Osteocyte (in vitro differentiated cells): Measurements from ENCODE around the gene SRXN1. TPM values are rescaled to one million over a fixed set of nuclear protein-coding genes. Genes with fewer than 3 reads are reported as not detected.

Source experiments
- DNase-seq: peaks from one replicate; pipeline ENCODE4 v3.0.0; 2021; ENCODE audit warnings: mixed read lengths; ENCODE audit not compliant: unreplicated experiment; ENCODE audit errors: extremely low spot score
- H3K27ac Mint-ChIP-seq: one replicate; pipeline ENCODE4 v1.8.0; 2021; ENCODE audit warnings: mild to moderate bottlenecking, mixed read lengths; ENCODE audit not compliant: unreplicated experiment
- H3K27me3 Mint-ChIP-seq: one replicate; pipeline ENCODE4 v1.8.0; 2021; ENCODE audit warnings: mixed read lengths; ENCODE audit not compliant: unreplicated experiment
- H3K36me3 Mint-ChIP-seq: one replicate; pipeline ENCODE4 v1.8.0; 2021; ENCODE audit warnings: mixed read lengths; ENCODE audit not compliant: unreplicated experiment
- H3K4me1 Mint-ChIP-seq: one replicate; pipeline ENCODE4 v1.8.0; 2021; ENCODE audit warnings: mixed read lengths; ENCODE audit not compliant: unreplicated experiment
- H3K4me3 Mint-ChIP-seq: one replicate; pipeline ENCODE4 v1.8.0; 2021; ENCODE audit warnings: mild to moderate bottlenecking, moderate library complexity, mixed read lengths; ENCODE audit not compliant: unreplicated experiment
- H3K9me3 Mint-ChIP-seq: one replicate; pipeline ENCODE4 v1.8.0; 2021; ENCODE audit warnings: mixed read lengths; ENCODE audit not compliant: unreplicated experiment
- total RNA-seq: library from RNA; stranded (reverse); gene quantifications from 2 replicates; pipeline ENCODE4 v1.2.1, GENCODE V29; 2021
- TF ChIP-seq, protein P1 (sequence below): fragments of 200-600 bp; sonication (generic); IDR thresholded peaks from 2 replicates; pipeline ENCODE4 v1.5.0; 2021; ENCODE audit warnings: antibody characterized with exemption, mild to moderate bottlenecking, moderate library complexity

SRXN1 gene
- total RNA-seq, 1 donor from 2014 or later, result 14.3 TPM

DNA sequence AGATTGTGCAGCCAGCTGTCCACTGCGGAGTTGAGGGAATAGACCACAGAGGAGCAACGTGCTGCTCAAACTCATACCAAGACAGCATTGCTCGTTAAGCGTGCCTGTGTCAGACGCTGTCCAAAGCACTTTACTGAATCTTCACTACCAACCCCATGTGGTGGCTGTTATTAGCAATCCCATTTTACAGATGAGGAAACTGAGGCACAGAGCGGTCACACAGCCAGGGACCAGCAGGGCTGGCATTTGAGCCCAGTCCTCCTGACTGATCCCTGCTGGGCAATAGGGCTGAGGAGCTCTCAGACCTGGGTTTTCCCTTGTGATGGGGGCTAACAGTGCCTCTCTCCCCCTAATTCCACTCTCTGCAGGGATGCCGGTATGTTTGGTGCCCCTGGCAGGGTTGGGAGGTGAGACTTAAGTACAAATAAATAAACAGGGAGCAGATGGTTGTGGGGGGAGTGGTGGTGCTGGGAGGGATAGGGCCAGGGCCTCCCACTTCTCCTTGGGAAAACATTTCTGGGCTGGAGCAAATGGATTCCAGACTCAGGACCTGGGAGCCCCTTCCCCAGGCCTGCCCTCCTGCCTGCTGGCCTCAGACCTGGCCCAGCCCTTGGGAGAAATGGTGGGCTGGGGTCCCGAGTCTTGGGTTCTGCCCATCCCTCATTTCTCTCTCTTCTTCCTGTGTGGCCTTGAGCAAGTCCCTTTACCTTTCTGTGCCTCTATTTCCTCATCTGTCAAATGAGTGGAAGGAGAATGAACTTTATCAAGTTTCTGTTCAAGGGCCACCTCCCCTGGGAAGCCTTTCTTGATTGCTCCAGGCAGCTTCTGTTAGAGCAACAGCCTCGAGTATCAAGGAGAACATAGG lies 17.7 kb downstream of the SRXN1 start:
- no peak for DNase-seq
- Mint-ChIP-seq H3K4me3 (no peak overlapping the region), H3K36me3 (no peaks in the 10 kb centered on the region), H3K9me3 (no peaks in the 10 kb centered on the region), H3K27me3 (peaks cover 13% of the 10 kb centered on the region), H3K27ac (no peak overlapping the region), H3K4me1 (peaks cover 14% of the 10 kb centered on the region)
- TF ChIP-seq, protein P1, sequence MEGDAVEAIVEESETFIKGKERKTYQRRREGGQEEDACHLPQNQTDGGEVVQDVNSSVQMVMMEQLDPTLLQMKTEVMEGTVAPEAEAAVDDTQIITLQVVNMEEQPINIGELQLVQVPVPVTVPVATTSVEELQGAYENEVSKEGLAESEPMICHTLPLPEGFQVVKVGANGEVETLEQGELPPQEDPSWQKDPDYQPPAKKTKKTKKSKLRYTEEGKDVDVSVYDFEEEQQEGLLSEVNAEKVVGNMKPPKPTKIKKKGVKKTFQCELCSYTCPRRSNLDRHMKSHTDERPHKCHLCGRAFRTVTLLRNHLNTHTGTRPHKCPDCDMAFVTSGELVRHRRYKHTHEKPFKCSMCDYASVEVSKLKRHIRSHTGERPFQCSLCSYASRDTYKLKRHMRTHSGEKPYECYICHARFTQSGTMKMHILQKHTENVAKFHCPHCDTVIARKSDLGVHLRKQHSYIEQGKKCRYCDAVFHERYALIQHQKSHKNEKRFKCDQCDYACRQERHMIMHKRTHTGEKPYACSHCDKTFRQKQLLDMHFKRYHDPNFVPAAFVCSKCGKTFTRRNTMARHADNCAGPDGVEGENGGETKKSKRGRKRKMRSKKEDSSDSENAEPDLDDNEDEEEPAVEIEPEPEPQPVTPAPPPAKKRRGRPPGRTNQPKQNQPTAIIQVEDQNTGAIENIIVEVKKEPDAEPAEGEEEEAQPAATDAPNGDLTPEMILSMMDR, result no peak

DNA sequence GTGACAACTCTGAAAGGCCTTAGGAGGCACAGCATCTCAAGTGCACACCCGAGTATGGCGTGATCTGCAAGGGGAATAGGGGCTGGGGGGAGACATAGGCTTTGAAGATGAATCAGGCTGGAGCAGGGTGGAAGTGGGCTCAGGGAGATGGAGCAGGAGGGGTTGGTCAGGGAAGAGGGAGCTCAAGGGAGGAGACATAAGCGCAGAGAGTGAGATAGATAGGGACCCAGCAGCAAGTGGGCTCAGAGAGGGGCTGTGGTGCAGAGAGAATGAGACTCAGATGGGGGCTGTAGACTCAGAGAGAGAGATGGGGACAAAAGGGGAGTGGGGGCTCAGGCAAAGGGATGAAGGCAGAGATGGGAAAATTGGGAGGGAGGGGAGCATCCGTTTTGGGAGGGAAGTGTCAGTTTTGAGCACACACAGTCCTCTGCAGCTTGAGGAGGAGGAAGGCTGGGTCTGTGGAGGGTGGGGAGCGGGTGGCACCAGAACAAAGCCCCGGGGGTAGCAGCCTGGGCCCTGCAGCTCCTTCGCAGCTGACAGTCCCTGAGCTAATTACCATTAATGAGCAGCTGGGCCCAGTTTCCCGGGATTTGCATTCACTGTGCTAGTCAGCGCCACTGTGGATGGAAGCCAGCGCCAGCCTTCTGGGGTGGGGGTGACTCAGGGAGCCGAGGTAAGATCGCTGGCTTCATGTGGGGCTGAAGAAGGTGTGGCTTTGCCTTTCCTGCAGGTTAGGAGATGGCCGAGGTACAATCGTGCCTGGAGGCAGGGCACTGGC lies 18.7 kb downstream of the SRXN1 start:
- Mint-ChIP-seq H3K4me3 (no peak overlapping the region), H3K9me3 (no peaks in the 10 kb centered on the region), H3K36me3 (no peaks in the 10 kb centered on the region), H3K4me1 (peaks cover 14% of the 10 kb centered on the region), H3K27me3 (peaks cover 13% of the 10 kb centered on the region), H3K27ac (no peak overlapping the region)
- DNase-seq, result no peak
- TF ChIP-seq, protein P1, result no peak

DNA sequence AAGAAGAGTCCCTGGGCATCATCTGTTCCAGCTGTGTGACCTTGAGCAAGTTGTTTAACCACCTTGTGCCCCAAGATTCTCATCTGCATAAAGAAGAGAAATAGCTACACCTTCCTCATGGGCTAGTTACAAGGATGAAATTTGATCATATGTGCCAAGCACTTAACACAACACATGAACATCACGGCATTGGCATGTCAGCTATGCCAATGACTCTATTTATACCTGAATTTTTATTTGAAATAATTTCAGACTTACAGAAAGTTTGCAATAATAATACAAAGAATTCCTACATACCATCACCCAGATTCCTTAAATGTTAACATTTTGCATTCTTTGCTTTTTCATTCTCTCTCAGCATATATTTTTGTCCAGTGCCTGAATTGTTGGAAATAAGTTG lies 21.9 kb downstream of the SRXN1 start:
- Mint-ChIP-seq H3K36me3 (no peaks in the 10 kb centered on the region), H3K4me3 (no peak overlapping the region), H3K27me3 (peaks cover 9% of the 10 kb centered on the region), H3K27ac (no peak overlapping the region), H3K4me1 (peaks cover 14% of the 10 kb centered on the region), H3K9me3 (no peaks in the 10 kb centered on the region)
- no peak for DNase-seq
- TF ChIP-seq, protein P1, result no peak

DNA sequence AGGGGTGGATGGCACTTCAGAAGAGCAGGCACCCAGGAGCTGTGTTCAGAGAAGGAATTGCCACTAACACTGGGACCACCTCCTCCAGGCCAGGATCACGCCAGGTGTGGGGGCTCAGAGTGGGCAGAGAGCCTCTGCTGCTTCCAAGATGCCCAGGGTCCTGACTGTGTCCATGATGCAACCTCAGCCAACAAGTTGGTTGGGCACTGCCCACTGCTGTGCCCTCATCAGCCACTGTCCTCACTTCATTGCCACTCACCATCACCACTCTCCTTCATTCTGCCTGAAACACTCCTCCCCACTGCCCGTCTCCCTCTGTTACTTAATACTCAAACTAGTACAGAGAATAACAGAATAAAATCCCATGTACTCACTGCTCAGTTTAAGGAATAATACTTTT lies 26.4 kb downstream of the SRXN1 start:
- DNase-seq, result no peak
- Mint-ChIP-seq H3K27ac (no peak overlapping the region), H3K36me3 (no peaks in the 10 kb centered on the region), H3K4me3 (no peak overlapping the region), H3K27me3 (peaks cover 24% of the 10 kb centered on the region), H3K9me3 (no peaks in the 10 kb centered on the region), H3K4me1 (peaks cover 6% of the 10 kb centered on the region)
- TF ChIP-seq, protein P1, result no peak

DNA sequence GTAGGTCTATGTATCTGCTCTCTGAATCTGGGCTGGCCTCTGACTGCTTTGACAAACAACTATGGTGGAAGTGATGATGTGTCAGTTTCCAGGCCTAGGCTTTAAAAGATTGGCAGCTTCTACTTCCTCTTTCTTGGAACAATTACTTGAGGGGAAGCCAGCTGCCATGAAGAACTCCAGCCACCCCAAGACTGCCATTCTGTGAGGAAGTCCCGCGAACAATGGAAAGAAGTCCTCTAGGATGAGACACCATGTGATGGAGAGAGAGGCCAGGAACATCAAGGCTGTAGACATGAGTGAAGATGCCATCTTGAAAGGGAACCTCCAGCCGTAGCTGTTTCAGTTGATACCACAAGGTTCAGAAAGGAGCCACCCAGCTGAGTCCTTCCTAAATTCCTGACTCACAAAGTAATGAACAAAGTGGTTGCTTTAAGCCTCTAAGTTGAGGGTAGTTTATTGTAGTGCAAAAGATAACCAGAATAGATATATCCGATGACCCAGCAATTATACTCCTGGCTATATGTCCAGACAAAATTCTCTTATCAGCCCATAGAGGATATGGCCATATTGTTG lies 27.6 kb downstream of the SRXN1 start:
- H3K27ac Mint-ChIP-seq, result no peak overlapping the region
- DNase-seq, result no peak
- H3K27me3 Mint-ChIP-seq, result peaks cover 27% of the 10 kb centered on the region
- no peaks in the 10 kb centered on the region for H3K36me3 Mint-ChIP-seq
- no peak overlapping the region for H3K4me3 Mint-ChIP-seq
- TF ChIP-seq, protein P1, result no peak
- no peaks in the 10 kb centered on the region for H3K9me3 Mint-ChIP-seq
- H3K4me1 Mint-ChIP-seq, result no peaks in the 10 kb centered on the region
